GM19351 (cell line): ENCODE measurements around the gene LYAR.
A peak's percentile ranks its signal among the peaks of the same experiment; 100 is the strongest.
"Not testable (repeated sequence)": the region's sequence is repeated elsewhere in the genome, so short reads cannot be mapped to it uniquely, and the experiment has no call there.

ENCODE experiments used
- ATAC-seq: cut with Tn5 transposase; IDR thresholded peaks from one replicate; pipeline ENCODE4 v1.9.1; 2021; ENCODE audit warnings: mild to moderate bottlenecking, moderate library complexity; ENCODE audit not compliant: unreplicated experiment

The LYAR gene

GRCh38 chr4:4269331-4269731, 20.6 kb downstream of the LYAR start:
- ATAC-seq = no peak

GRCh38 chr4:4268776-4269175, 21.2 kb downstream of the LYAR start:
- ATAC-seq = no peak

- ATAC-seq = no peak
These were observed 22.0 kb downstream of the LYAR start for GRCh38 chr4:4267981-4268380.

GRCh38 chr4:4260185-4260751, 29.7 kb downstream of the LYAR start:
- ATAC-seq = peak; percentile 81

- ATAC-seq = no peak
These were observed 30.4 kb downstream of the LYAR start for GRCh38 chr4:4259484-4260100.

GRCh38 chr4:4257705-4258104, 32.2 kb downstream of the LYAR start:
- ATAC-seq = not testable (repeated sequence)

- no peak for ATAC-seq
These were observed 33.2 kb downstream of the LYAR start for GRCh38 chr4:4256799-4257198.

- ATAC-seq = no peak
These were observed 35.3 kb downstream of the LYAR start for GRCh38 chr4:4254666-4255065.

GRCh38 chr4:4254199-4254598, 35.8 kb downstream of the LYAR start:
- ATAC-seq = no peak

GRCh38 chr4:4249866-4250265, 40.1 kb downstream of the LYAR start:
- ATAC-seq = no peak

- not testable (repeated sequence) for ATAC-seq
These were observed 40.6 kb downstream of the LYAR start for GRCh38 chr4:4249342-4249741.

GRCh38 chr4:4248885-4249203, 41.1 kb downstream of the LYAR start:
- ATAC-seq = no peak

- peak; percentile 96 for ATAC-seq
These were observed 41.7 kb downstream of the LYAR start, which contains the start of gene TMEM128 for GRCh38 chr4:4248029-4248884. TMEM128 (minus strand) TSS chr4:4248223; CDS start chr4:4248202, 21 bp downstream.

- ATAC-seq = no peak
These were observed 42.3 kb downstream of the LYAR start for GRCh38 chr4:4247696-4248028.

GRCh38 chr4:4245172-4245571, 44.8 kb downstream of the LYAR start:
- ATAC-seq = no peak

GRCh38 chr4:4239551-4239950, 50.4 kb downstream of the LYAR start:
- ATAC-seq = not testable (repeated sequence)

- no peak for ATAC-seq
These were observed 56.3 kb downstream of the LYAR start for GRCh38 chr4:4233610-4234009.

- ATAC-seq = no peak
These were observed 61.6 kb downstream of the LYAR start for GRCh38 chr4:4228356-4228668.

GRCh38 chr4:4227510-4228355, 62.2 kb downstream of the LYAR start:
- no peak for ATAC-seq

- no peak for ATAC-seq
These were observed 63.1 kb downstream of the LYAR start, which contains the start of gene OTOP1 for GRCh38 chr4:4226606-4227438. OTOP1 (minus strand) TSS chr4:4226929; CDS start chr4:4226864, 65 bp downstream.
